Liver (tissue), 3 donors: ENCODE results near the gene INTS6.

Source experiments
- CTCF ChIP-seq: fragments of 150-350 bp; IDR thresholded peaks from 2 replicates; pipeline ENCODE4 v1.5.1; 2017; ENCODE audit warnings: improper control_type of control experiment, low read depth, low read length; ENCODE audit not compliant: missing input control
- FOXA1 ChIP-seq: IDR thresholded peaks from 2 replicates; pipeline ENCODE4 v1.6.1; 2016; ENCODE audit warnings: antibody characterized with exemption
- JUND ChIP-seq, 2 donors: IDR thresholded peaks; 2 replicates each; pipeline ENCODE4 v1.6.1; 2016; ENCODE audit warnings: antibody characterized with exemption in 2 of 2
- REST ChIP-seq: IDR thresholded peaks from 2 replicates; pipeline ENCODE4 v1.6.1; 2016; ENCODE audit warnings: antibody characterized with exemption, mild to moderate bottlenecking
- RXRA ChIP-seq, 2 donors: IDR thresholded peaks; 2 replicates each; pipeline ENCODE4 v1.6.1; 2017 to 2018; ENCODE audit warnings: antibody characterized with exemption in 2 of 2, mild to moderate bottlenecking in 1 of 2
- SP1 ChIP-seq: IDR thresholded peaks from 2 replicates; pipeline ENCODE4 v1.6.1; 2018; ENCODE audit warnings: antibody characterized with exemption, mild to moderate bottlenecking
- ZBTB33 ChIP-seq: IDR thresholded peaks from 2 replicates; pipeline ENCODE4 v1.6.1; 2016; ENCODE audit warnings: antibody characterized with exemption
- donor health status: healthy.
- donor health status: healthy.

GRCh38 chr13:51477149-51477548 lies 24.3 kb upstream of the INTS6 start:
- no peak for TF ChIP-seq CTCF
- TF ChIP-seq FOXA1, result peak; percentile 73
- peak; percentile 31 for TF ChIP-seq ZBTB33
- peak; percentile 83 for TF ChIP-seq SP1
- TF ChIP-seq REST, result peak; percentile 80
- peak in 1 of 2 donors; percentile 50 for TF ChIP-seq JUND (IDR thresholded peaks at IDR 0.05)
- peak; percentile 62 to 74 for TF ChIP-seq RXRA (IDR thresholded peaks at IDR 0.05)
